Body of pancreas (tissue), 4 donors: Measurements from ENCODE around the gene CD34. TPM values are rescaled to one million over a fixed set of nuclear protein-coding genes. Genes with fewer than 3 reads are reported as not detected.
"Not testable (repeated sequence)": the region's sequence is repeated elsewhere in the genome, so short reads cannot be mapped to it uniquely, and the experiment has no call there.

ENCODE experiments used
- ATAC-seq: fragments of 150-250 bp; one replicate; pipeline ENCODE4 v1.9.1; 2016
- DNase-seq, 4 donors: peaks; one replicate each; pipeline ENCODE4 v3.0.0-alpha.2; 2019
- H3K27ac ChIP-seq, 4 donors: fragments of 200-600 bp; sonication (generic); 1 replicate in 3 of 4; 2 replicates in 1 of 4; pipeline versions ENCODE4 v1.5.1 to v1.6.1; 2016 to 2019; ENCODE audit warnings: mild to moderate bottlenecking in 1 of 4, mixed read lengths in 1 of 4, moderate library complexity in 1 of 4
- H3K27me3 ChIP-seq, 2 donors: fragments of 200-600 bp; sonication (generic); one replicate each; pipeline ENCODE4 v1.6.0; 2016; ENCODE audit warnings: mild to moderate bottlenecking in 1 of 2
- H3K36me3 ChIP-seq, 2 donors: fragments of 200-600 bp; sonication (generic); replicated peaks in 1 of 2; 2 replicates each; pipeline ENCODE4 v1.5.1; 2016; ENCODE audit warnings: low read depth in 2 of 2; ENCODE audit not compliant: insufficient read depth in 1 of 2
- H3K4me1 ChIP-seq: fragments of 200-600 bp; sonication (generic); one replicate; pipeline ENCODE4 v1.6.0; 2016
- H3K4me3 ChIP-seq, 2 donors: fragments of 200-600 bp; sonication (generic); 1 replicate in 1 of 2; 2 replicates in 1 of 2; pipeline ENCODE4 v1.5.1; 2016 to 2019
- H3K9me3 ChIP-seq, 3 donors: fragments of 200-600 bp; sonication (generic); 1 replicate in 2 of 3; 2 replicates in 1 of 3; pipeline ENCODE4 v1.5.1; 2016
- CTCF ChIP-seq, 7 experiments: fragments of 450-650 bp in 4 of 7; fragments of 200-600 bp in 3 of 7; sonication (generic) in 3 of 7; IDR thresholded peaks; one replicate each; pipeline ENCODE4 v1.5.1; 2016 to 2019; ENCODE audit warnings: antibody characterized with exemption in 7 of 7
- POLR2A ChIP-seq, 3 donors: fragments of 450-650 bp; IDR thresholded peaks; one replicate each; pipeline ENCODE4 v1.6.1; 2016; ENCODE audit warnings: antibody characterized with exemption in 3 of 3, mild to moderate bottlenecking in 2 of 3
- WGBS, 2 donors: methylation state at CpG; one replicate each; pipeline ENCODE4 v1.1.5; 2017; 5-methylcytosine and 5-hydroxymethylcytosine counted together
- intact Hi-C: fragments of 100-400 bp; cut with DNase I; formaldehyde crosslinking; loops from one replicate; pipeline ENCODE4 v1.15.1; 2023
- total RNA-seq, 2 donors: library from RNA; depleted of rRNA; stranded (reverse); fragments of >200 nt; gene quantifications; one replicate each; pipeline ENCODE4 v1.1.0, GENCODE V29; 2016

CD34 gene
- total RNA-seq, 2 donors from 2014 or later: 11.5 to 14.8 TPM

GRCh38 chr1:207935166-207935583 is 24.2 kb upstream of the CD34 start:
- no peak for DNase-seq
- H3K36me3 ChIP-seq: no peaks in the 10 kb centered on the region
- H3K27me3 ChIP-seq: no peaks in the 10 kb centered on the region
- WGBS, 2 donors: 55 to 56% methylated on average over 1 of the region's 1 CpG
- no peak overlapping the region for H3K27ac ChIP-seq
- no peak for ATAC-seq
- no peaks in the 10 kb centered on the region for H3K4me1 ChIP-seq
- H3K9me3 ChIP-seq: no peaks in the 10 kb centered on the region
- intact Hi-C loops: no loop called here
- TF ChIP-seq CTCF (IDR thresholded peaks at IDR 0.05): no peak
- TF ChIP-seq POLR2A (IDR thresholded peaks at IDR 0.05): no peak
- H3K4me3 ChIP-seq: no peak overlapping the region

- TF ChIP-seq CTCF (IDR thresholded peaks at IDR 0.05): no peak
- no peak for TF ChIP-seq POLR2A (IDR thresholded peaks at IDR 0.05)
- ATAC-seq: no peak
- WGBS, 2 donors: 78 to 86% methylated on average over 4 of the region's 4 CpGs
- Histone ChIP-seq H3K27me3 (no peaks in the 10 kb centered on the region), H3K9me3 (no peaks in the 10 kb centered on the region), H3K27ac (no peak overlapping the region), H3K4me3 (no peak overlapping the region), H3K4me1 (no peaks in the 10 kb centered on the region), H3K36me3 (no peaks in the 10 kb centered on the region)
- DNase-seq: no peak
- intact Hi-C loops: no loop called here
Measured at GRCh38 chr1:207933205-207933800, 22.4 kb upstream of the CD34 start.

- Histone ChIP-seq H3K4me1 (no peaks in the 10 kb centered on the region), H3K27ac (no peak overlapping the region), H3K27me3 (no peaks in the 10 kb centered on the region), H3K36me3 (no peaks in the 10 kb centered on the region), H3K4me3 (no peak overlapping the region), H3K9me3 (no peaks in the 10 kb centered on the region)
- ATAC-seq (no peak), DNase-seq (no peak)
- TF ChIP-seq CTCF (IDR thresholded peaks at IDR 0.05) (no peak), POLR2A (IDR thresholded peaks at IDR 0.05) (no peak)
- intact Hi-C loops: no loop called here
- 74 to 84% methylated on average over 1 of the region's 1 CpG for WGBS, 2 donors
Measured at GRCh38 chr1:207926984-207927383, 16.1 kb upstream of the CD34 start.

GRCh38 chr1:207925969-207926368 is 15.0 kb upstream of the CD34 start:
- H3K27ac ChIP-seq, intact Hi-C loops, H3K4me3 ChIP-seq, H3K27me3 ChIP-seq, DNase-seq, H3K9me3 ChIP-seq, H3K4me1 ChIP-seq, ATAC-seq, H3K36me3 ChIP-seq: not testable (repeated sequence)
- 91 to 92% methylated on average over 3 of the region's 3 CpGs for WGBS, 2 donors

- 36 to 42% methylated on average over 7 to 8 of the region's 8 CpGs for WGBS, 2 donors
- Histone ChIP-seq H3K4me1 (no peaks in the 10 kb centered on the region), H3K27me3 (no peaks in the 10 kb centered on the region), H3K4me3 (no peak overlapping the region), H3K27ac (no peak overlapping the region), H3K36me3 (no peaks in the 10 kb centered on the region), H3K9me3 (no peaks in the 10 kb centered on the region)
- no peak for TF ChIP-seq POLR2A (IDR thresholded peaks at IDR 0.05)
- no peak for TF ChIP-seq CTCF (IDR thresholded peaks at IDR 0.05)
- ATAC-seq: peak; percentile 39
- peak in 1 of 4 donors; percentile 26 for DNase-seq
- intact Hi-C loops: no loop called here
Measured at GRCh38 chr1:207925210-207925609, 14.3 kb upstream of the CD34 start.
